ENCODE measurements around the gene SPG7. TPM values are rescaled to one million over a fixed set of nuclear protein-coding genes. Genes with fewer than 3 reads are reported as not detected.
A peak's percentile ranks its signal among the peaks of the same experiment; 100 is the strongest.

The SPG7 gene
- total RNA-seq, 1 experiment from 2014 or later, result 119 TPM

DNA sequence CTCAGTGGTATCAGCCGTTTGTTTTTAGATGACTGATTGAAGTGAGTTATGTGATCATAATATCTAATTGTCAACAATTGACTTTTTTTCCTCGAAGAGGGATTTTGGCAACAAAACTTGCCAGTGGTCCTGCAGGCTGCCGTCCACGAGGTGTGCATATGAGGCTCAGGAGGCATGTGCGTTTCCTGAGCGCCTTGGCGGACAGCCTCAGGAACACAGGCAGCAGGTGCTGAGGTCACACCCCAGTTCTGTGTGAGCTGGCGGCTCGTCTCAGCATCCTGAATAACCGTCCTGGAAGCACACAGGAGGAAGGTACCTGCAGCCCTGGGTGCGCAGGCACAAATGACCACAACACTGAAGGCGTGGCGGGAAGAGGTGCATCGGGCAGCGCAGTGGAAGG, 11.7 kb downstream of the SPG7 start:
- H3K27ac Mint-ChIP-seq, result peak overlapping the region in 1 of 3 experiments; percentile 19; a peak in 3 of 7 replicates
- H3K4me1 Mint-ChIP-seq, result peaks cover 6 to 7% of the 10 kb centered on the region in 2 experiments; a peak in 2 of 4 replicates
- no peak overlapping the region for H3K56ac ChIP-seq (ENCODE audit: insufficient read length, low read depth, low read length)

More for the DNA sequence above, 11.7 kb downstream of the SPG7 start:
- H2BK15ac ChIP-seq (ENCODE audit: low read depth, low read length), result no peak overlapping the region
- H3T11ph ChIP-seq (ENCODE audit: low read length), result no peak overlapping the region
- no peaks in the 10 kb centered on the region for H3K9me3 Mint-ChIP-seq
- H3K4me2 ChIP-seq (ENCODE audit: insufficient read depth, insufficient read length, low read length), result no peak overlapping the region
- H3K14ac ChIP-seq (ENCODE audit: insufficient read depth, low read length), result no peak overlapping the region
- H2AFZ ChIP-seq (ENCODE audit: low read length), result no peak overlapping the region
- no peak overlapping the region for H3K4ac ChIP-seq (ENCODE audit: low read depth, low read length)
- H3K79me1 ChIP-seq (ENCODE audit: insufficient read depth, low read depth, low read length, poor library complexity, severe bottlenecking), result peaks cover 6% of the 10 kb centered on the region
- no peak overlapping the region for H3K18ac ChIP-seq (ENCODE audit: insufficient read length, low read depth, low read length)
- peak overlapping the region in 1 of 2 experiments; percentile 42; a peak in 2 of 5 replicates for H3K4me3 Mint-ChIP-seq
- H4K8ac ChIP-seq (replicated peaks; ENCODE audit: insufficient read length, low read depth, low read length), result no peak overlapping the region
- H3K4me1 ChIP-seq (ENCODE audit: insufficient read depth, low read length), result no peaks in the 10 kb centered on the region
- TF ChIP-seq CTCF (conservative IDR thresholded peaks at IDR 0.05), result no peak
- no peak overlapping the region for H2BK5ac ChIP-seq (ENCODE audit: insufficient read length, low read length)
- no peak overlapping the region for H2BK12ac ChIP-seq (ENCODE audit: insufficient read length, low read depth, low read length)
- no peaks in the 10 kb centered on the region for H3K27me3 Mint-ChIP-seq (ENCODE audit: low read depth)
- peaks cover 2% of the 10 kb centered on the region for H4K20me1 ChIP-seq (ENCODE audit: control insufficient read depth, insufficient read depth, insufficient read length)
- peaks cover 8% of the 10 kb centered on the region; the same call in 1 of the 2 replicates for H3K79me2 ChIP-seq (ENCODE audit: insufficient read depth, low read length)
- no peak overlapping the region for H3K9ac ChIP-seq (ENCODE audit: extremely low read depth, insufficient read length, low read length)
- no peak overlapping the region for H4K5ac ChIP-seq (ENCODE audit: insufficient read length, low read depth, low read length)
- no peak overlapping the region for H2BK20ac ChIP-seq (ENCODE audit: low read depth, low read length, poor library complexity, severe bottlenecking)
- no peak overlapping the region for H3K27ac ChIP-seq (ENCODE audit: insufficient read length, low read depth, low read length)
- no peaks in the 10 kb centered on the region for H3K23me2 ChIP-seq (ENCODE audit: insufficient read length, low read depth, low read length, poor library complexity, severe bottlenecking)
- H4K91ac ChIP-seq (ENCODE audit: insufficient read length, low read depth, low read length), result no peak overlapping the region
- WGBS (ENCODE audit: extremely low coverage, insufficient read length, low lambda C conversion rate), result no CpG with 5 or more reads among the region's 15 CpGs
- H3K9me3 ChIP-seq (ENCODE audit: control insufficient read depth, low read depth, low read length), result no peaks in the 10 kb centered on the region
- no peak for DNase-seq
- H3K23ac ChIP-seq (ENCODE audit: insufficient read length, low read depth, low read length), result no peak overlapping the region
- peaks cover 41 to 85% (median 80%) of the 10 kb centered on the region in 3 experiments; a peak in 6 of 7 replicates for H3K36me3 Mint-ChIP-seq (ENCODE audit: insufficient read depth in 1 of 3, low read depth in 3 of 3)
- no peak overlapping the region for H2BK120ac ChIP-seq (ENCODE audit: low read depth, low read length, poor library complexity, severe bottlenecking)
- H2AK5ac ChIP-seq (ENCODE audit: insufficient read length, low read length), result no peak overlapping the region
- H3K27me3 ChIP-seq (ENCODE audit: insufficient read depth, low read length), result no peaks in the 10 kb centered on the region; the same call in 1 of the 2 replicates
